Neuronal stem cell (in vitro differentiated cells): ENCODE data around the gene CYP2B6.
"Not testable (repeated sequence)": the region's sequence is repeated elsewhere in the genome, so short reads cannot be mapped to it uniquely, and the experiment has no call there.

ENCODE experiments used
- DNase-seq: peaks from one replicate; pipeline ENCODE4 v3.0.0-alpha.2; 2013; ENCODE audit warnings: low spot score
- H2AFZ ChIP-seq: one replicate; pipeline ENCODE4 v1.6.1; 2013; ENCODE audit warnings: mild to moderate bottlenecking, low read length, inconsistent platforms
- H2AK5ac ChIP-seq: 2 replicates; pipeline ENCODE4 v1.6.1; 2013; ENCODE audit warnings: low read depth, mild to moderate bottlenecking, inconsistent platforms, low read length, moderate library complexity, mixed read lengths
- H2BK120ac ChIP-seq: 2 replicates; pipeline ENCODE4 v1.6.1; 2013; ENCODE audit warnings: low read depth, mild to moderate bottlenecking, inconsistent platforms, low read length, moderate library complexity, mixed read lengths
- H2BK12ac ChIP-seq: one replicate; pipeline ENCODE4 v1.6.1; 2013; ENCODE audit warnings: low read length, inconsistent platforms
- H2BK15ac ChIP-seq: 2 replicates; pipeline ENCODE4 v1.6.1; 2013; ENCODE audit warnings: mild to moderate bottlenecking, low read length, inconsistent platforms, mixed read lengths
- H2BK5ac ChIP-seq: one replicate; pipeline ENCODE4 v1.6.1; 2013; ENCODE audit warnings: inconsistent platforms, mild to moderate bottlenecking, low read length, moderate library complexity
- H3K14ac ChIP-seq: one replicate; pipeline ENCODE4 v1.6.1; 2013; ENCODE audit warnings: low read length, inconsistent platforms
- H3K18ac ChIP-seq: 2 replicates; pipeline ENCODE4 v1.6.1; 2013; ENCODE audit warnings: low read length, inconsistent platforms
- H3K23ac ChIP-seq: 2 replicates; pipeline ENCODE4 v1.6.1; 2013; ENCODE audit warnings: low read depth, mild to moderate bottlenecking, mixed read lengths, low read length, inconsistent platforms; ENCODE audit not compliant: poor library complexity
- H3K27ac ChIP-seq: replicated peaks from 3 replicates; pipeline ENCODE4 v1.5.1; 2013; ENCODE audit warnings: low read length, inconsistent platforms
- H3K27me3 ChIP-seq, 3 experiments: 2 replicates each; pipeline ENCODE4 v1.6.1; 2013; ENCODE audit warnings: low read length in 3 of 3, mild to moderate bottlenecking in 2 of 3, inconsistent platforms in 1 of 3, low read depth in 1 of 3, mixed read lengths in 1 of 3, moderate library complexity in 1 of 3; ENCODE audit not compliant: control insufficient read depth in 3 of 3, insufficient read depth in 3 of 3
- H3K36me3 ChIP-seq, 2 donors: replicated peaks in 1 of 2; 2 replicates each; pipeline ENCODE4 v1.6.1; 2013; ENCODE audit warnings: low read length in 2 of 2; ENCODE audit not compliant: control insufficient read depth in 2 of 2, insufficient read depth in 2 of 2
- H3K4ac ChIP-seq: 2 replicates; pipeline ENCODE4 v1.6.1; 2013; ENCODE audit warnings: inconsistent platforms, mild to moderate bottlenecking, low read length, moderate library complexity
- H3K4me1 ChIP-seq, 2 donors: 1 replicate in 1 of 2; 2 replicates in 1 of 2; pipeline ENCODE4 v1.6.1; 2013; ENCODE audit warnings: low read length in 2 of 2, low read depth in 1 of 2; ENCODE audit not compliant: control insufficient read depth in 2 of 2, insufficient read depth in 1 of 2
- H3K4me2 ChIP-seq: one replicate; pipeline ENCODE4 v1.6.1; 2013; ENCODE audit warnings: mild to moderate bottlenecking, low read length, inconsistent platforms; ENCODE audit not compliant: insufficient read depth, poor library complexity, severe bottlenecking
- H3K4me3 ChIP-seq, 2 donors: 2 replicates each; pipeline ENCODE4 v1.5.1; 2013; ENCODE audit warnings: low read length in 2 of 2, mild to moderate bottlenecking in 2 of 2, inconsistent platforms in 1 of 2, moderate library complexity in 1 of 2
- H3K79me1 ChIP-seq: one replicate; pipeline ENCODE4 v1.6.1; 2013; ENCODE audit warnings: low read depth, mild to moderate bottlenecking, inconsistent platforms, low read length, moderate library complexity
- H3K9ac ChIP-seq: one replicate; pipeline ENCODE4 v1.6.1; 2013; ENCODE audit warnings: mild to moderate bottlenecking, low read depth, low read length, inconsistent platforms; ENCODE audit not compliant: poor library complexity
- H3K9me3 ChIP-seq, 2 donors: replicated peaks in 1 of 2; 2 replicates each; pipeline versions ENCODE3 to v1.6.1; 2013; ENCODE audit warnings: low read length in 2 of 2, mild to moderate bottlenecking in 2 of 2, inconsistent platforms in 1 of 2, low read depth in 1 of 2, mixed read lengths in 1 of 2, moderate library complexity in 1 of 2; ENCODE audit not compliant: control insufficient read depth in 2 of 2, insufficient read depth in 1 of 2
- H4K8ac ChIP-seq: one replicate; pipeline ENCODE4 v1.6.1; 2013; ENCODE audit warnings: low read depth, mild to moderate bottlenecking, inconsistent platforms, low read length, moderate library complexity
- H4K91ac ChIP-seq: one replicate; pipeline ENCODE4 v1.6.1; 2013; ENCODE audit warnings: low read length, low read depth, mild to moderate bottlenecking, inconsistent platforms; ENCODE audit not compliant: poor library complexity
- whole genome bisulfite sequencing, 2 donors: extraction: QIAGEN DNeasy Blood & Tissue Kit; methylation state at CpG; one replicate each; pipeline ENCODE4 v1.1.7; 2013; ENCODE audit warnings: missing lambda C conversion rate in 2 of 2, mixed read lengths in 1 of 2; ENCODE audit not compliant: insufficient read length in 2 of 2, insufficient replicate concordance in 1 of 2; ENCODE audit errors: extremely low coverage in 2 of 2; 5-methylcytosine and 5-hydroxymethylcytosine counted together

CYP2B6 gene

DNA sequence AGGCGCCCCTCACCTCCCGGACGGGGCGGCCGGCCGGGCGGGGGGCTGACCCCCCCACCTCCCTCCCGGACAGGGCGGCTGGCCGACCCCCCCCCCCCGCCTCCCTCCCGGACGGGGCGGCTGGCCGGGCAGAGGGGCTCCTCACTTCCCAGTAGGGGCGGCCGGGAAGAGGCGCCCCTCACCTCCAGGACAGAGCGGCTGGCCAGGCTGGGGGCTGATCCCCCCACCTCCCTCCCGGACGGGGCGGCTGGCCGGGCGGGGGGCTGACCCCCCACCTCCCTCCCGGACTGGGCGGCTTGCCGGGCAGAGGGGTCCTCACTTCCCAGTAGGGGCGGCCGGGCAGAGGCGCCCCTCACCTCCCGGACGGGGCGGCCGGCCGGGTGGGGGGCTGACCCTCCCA is 25.7 kb upstream of the CYP2B6 start:
- H3K4me1 ChIP-seq, H3K23ac ChIP-seq, H3K18ac ChIP-seq, H2BK5ac ChIP-seq, H3K27ac ChIP-seq, H2BK12ac ChIP-seq, DNase-seq, H2AFZ ChIP-seq, H3K9ac ChIP-seq, H2BK15ac ChIP-seq, H2AK5ac ChIP-seq, H4K91ac ChIP-seq, H3K4me3 ChIP-seq, H3K4me2 ChIP-seq, H3K9me3 ChIP-seq, H3K36me3 ChIP-seq, H4K8ac ChIP-seq, H3K27me3 ChIP-seq, H3K79me1 ChIP-seq, H3K4ac ChIP-seq, H3K14ac ChIP-seq, H2BK120ac ChIP-seq: not testable (repeated sequence)
- no CpG with 5 or more reads among the region's 35 CpGs for WGBS, 2 donors

DNA sequence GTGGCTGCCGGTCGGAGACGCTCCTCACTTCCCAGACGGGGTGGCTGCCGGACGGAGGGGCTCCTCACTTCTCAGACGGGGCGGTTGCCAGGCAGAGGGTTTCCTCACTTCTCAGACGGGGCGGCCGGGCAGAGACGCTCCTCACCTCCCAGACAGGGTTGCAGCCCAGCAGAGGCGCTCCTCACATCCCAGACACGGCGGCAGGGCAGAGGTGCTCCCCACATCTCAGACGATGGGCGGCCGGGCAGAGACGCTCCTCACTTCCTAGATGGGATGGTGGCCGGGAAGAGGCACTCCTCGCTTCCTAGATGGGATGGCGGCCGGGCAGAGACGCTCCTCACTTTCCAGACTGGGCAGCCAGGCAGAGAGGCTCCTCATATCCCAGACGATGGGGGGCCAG is 24.5 kb upstream of the CYP2B6 start:
- not testable (repeated sequence) for H3K9me3 ChIP-seq, H2BK15ac ChIP-seq, DNase-seq, H2BK5ac ChIP-seq, H2BK12ac ChIP-seq, H3K36me3 ChIP-seq, H2AK5ac ChIP-seq, H4K91ac ChIP-seq, H2BK120ac ChIP-seq, H3K27ac ChIP-seq, H3K23ac ChIP-seq, H3K27me3 ChIP-seq, H2AFZ ChIP-seq, H3K14ac ChIP-seq, H3K4me2 ChIP-seq, H3K4ac ChIP-seq, H3K79me1 ChIP-seq, H3K18ac ChIP-seq, H3K4me1 ChIP-seq, H3K9ac ChIP-seq, H4K8ac ChIP-seq, H3K4me3 ChIP-seq
- WGBS, 2 donors, result no CpG with 5 or more reads among the region's 25 CpGs

DNA sequence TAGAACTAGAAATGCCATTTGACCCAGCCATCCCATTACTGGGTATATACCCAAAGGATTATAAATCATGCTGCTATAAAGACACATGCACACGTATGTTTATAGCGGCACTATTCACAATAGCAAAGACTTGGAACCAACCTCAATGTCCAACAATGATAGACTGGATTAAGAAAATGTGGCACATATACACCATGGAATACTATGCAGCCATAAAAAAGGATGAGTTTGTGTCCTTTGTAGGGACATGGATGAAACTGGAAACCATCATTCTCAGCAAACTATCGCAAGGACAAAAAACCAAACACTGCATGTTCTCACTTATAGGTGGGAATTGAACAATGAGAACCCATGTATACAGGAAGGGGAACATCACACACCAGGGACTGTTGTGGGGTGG is 23.0 kb upstream of the CYP2B6 start:
- WGBS, 2 donors, result no CpG with 5 or more reads among the region's 3 CpGs
- H3K14ac ChIP-seq, H3K9me3 ChIP-seq, H3K27ac ChIP-seq, H2AFZ ChIP-seq, H3K9ac ChIP-seq, H3K18ac ChIP-seq, H3K27me3 ChIP-seq, H2BK12ac ChIP-seq, H3K36me3 ChIP-seq, H2BK5ac ChIP-seq, H4K91ac ChIP-seq, H3K4me3 ChIP-seq, H2AK5ac ChIP-seq, H3K4me1 ChIP-seq, DNase-seq, H2BK120ac ChIP-seq, H3K79me1 ChIP-seq, H3K4me2 ChIP-seq, H3K4ac ChIP-seq, H4K8ac ChIP-seq, H3K23ac ChIP-seq, H2BK15ac ChIP-seq: not testable (repeated sequence)

DNA sequence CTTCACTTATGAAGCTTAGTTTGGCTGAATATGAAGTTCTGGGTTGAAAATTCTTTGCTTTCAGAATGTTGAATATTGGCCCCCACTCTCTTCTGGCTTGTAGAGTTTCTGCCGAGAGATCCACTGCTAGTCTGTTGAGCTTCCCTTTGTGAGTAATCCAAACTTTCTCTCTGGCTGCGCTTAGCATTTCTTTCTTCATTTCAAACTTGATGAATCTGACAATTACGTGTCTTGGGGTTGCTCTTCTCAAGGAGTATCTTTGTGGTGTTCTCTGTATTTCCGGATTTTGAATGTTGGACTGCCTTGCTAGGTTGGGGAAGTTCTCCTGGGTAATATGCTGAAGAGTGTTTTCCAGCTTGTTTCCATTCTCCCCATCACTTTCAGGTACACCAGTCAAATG is 21.4 kb upstream of the CYP2B6 start:
- not testable (repeated sequence) for H3K4me2 ChIP-seq, H3K14ac ChIP-seq, H3K18ac ChIP-seq, H3K79me1 ChIP-seq, H2AK5ac ChIP-seq, DNase-seq, H3K9ac ChIP-seq, H3K27me3 ChIP-seq, H4K8ac ChIP-seq, H2BK15ac ChIP-seq, H2BK5ac ChIP-seq, H3K23ac ChIP-seq, H2BK12ac ChIP-seq, H3K4ac ChIP-seq, H2BK120ac ChIP-seq, H3K36me3 ChIP-seq, H3K27ac ChIP-seq, H2AFZ ChIP-seq, H3K4me3 ChIP-seq, H3K9me3 ChIP-seq, H4K91ac ChIP-seq, H3K4me1 ChIP-seq
- WGBS, 2 donors, result no CpG with 5 or more reads among the region's 4 CpGs
